ENCODE data around the gene RNF225.
"Not testable (repeated sequence)": the region's sequence is repeated elsewhere in the genome, so short reads cannot be mapped to it uniquely, and the experiment has no call there.

RNF225 gene

GRCh38 chr19:58362272-58362994 is 33.0 kb upstream of the RNF225 start, which contains the start of gene ZNF497:
ZNF497 (minus strand) TSS chr19:58362751; CDS start chr19:58357635, 5,116 bp downstream.
- peak; percentile 90 to 95 (median 94) for DNase-seq

DNA sequence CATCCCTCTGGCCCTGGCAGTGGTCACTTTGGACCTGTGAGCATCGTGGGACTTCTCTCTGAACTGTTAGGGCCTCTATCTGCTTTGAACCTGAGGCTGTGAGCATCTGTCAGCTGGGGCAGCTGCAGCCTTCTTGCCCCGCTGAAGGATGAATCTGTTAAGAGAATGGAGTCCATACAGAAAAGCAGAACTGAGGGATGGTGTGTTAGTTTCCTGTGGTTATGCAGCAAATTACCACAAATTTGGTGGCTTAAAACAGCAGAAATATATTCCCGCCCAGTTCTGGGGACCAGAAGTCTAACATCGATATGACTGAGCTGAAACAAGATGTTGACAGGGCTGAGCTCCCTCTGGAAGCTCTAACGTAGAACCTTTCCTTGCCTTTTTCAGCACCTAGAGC is 31.3 kb upstream of the RNF225 start:
- DNase-seq: no peak

DNA sequence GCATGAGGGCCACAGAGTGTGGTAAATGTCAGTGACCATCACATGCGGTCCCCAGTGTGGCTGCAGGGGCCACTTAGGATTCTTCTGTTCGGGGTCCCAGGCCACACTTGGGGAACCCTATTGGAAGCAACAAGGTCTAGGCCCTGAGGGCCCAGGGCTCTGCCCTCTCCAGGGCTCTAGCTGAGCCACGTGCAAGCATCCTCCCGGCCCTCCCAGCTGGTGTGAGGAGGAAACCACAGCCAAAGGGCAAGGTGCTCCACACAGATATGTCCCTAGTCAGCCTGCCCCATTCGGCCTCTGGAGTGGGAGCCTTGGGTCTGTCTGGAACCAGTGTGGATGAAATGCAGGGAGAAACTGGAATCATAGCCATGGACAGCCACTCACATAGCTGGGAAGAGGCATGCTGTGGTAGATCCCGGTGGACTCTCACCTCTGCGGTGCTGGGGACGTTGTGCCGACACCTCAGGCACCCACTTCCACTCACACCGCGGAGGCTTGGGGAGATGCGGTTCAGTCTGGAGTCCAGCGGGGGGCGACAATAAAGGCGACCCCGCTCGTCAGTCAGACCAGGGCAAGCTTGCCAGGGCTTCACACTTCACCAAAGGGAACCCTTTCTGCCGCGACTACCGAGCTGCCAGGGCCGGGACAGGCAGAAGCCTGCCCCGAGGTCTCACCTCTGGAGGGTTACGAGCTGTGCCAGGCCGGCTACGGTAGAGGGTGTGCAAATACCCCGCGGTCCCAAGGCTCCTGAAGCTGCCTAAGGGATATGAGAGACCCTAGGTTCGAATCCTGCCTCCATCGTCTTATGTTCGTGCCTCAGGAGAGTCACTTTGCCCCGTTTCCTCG is 28.6 kb upstream of the RNF225 start:
- DNase-seq: no peak

- DNase-seq: no peak
Measured at GRCh38 chr19:58367698-58368454, 27.6 kb upstream of the RNF225 start.

- no peak for DNase-seq
Measured at GRCh38 chr19:58368561-58369360, 26.7 kb upstream of the RNF225 start.

GRCh38 chr19:58372311-58373133 is 22.9 kb upstream of the RNF225 start:
- DNase-seq: no peak

DNA sequence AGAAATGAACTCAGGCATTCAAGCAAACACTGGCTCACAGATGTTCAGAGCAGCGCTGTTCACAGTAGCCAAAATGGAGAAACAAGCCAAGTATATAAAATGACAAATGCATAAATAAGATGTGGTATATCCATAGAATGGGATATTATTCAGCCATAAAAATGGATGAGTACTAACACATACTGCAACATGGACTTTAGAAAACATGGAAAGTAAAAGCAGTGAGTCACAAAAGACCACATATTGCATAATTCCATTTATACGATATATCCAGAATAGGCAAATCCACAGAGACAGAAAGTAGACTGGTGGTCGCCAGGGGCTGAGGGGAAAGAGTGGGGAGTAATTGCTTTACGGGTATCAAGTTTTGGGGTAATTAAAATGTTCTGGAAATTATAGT is 21.3 kb upstream of the RNF225 start:
- no peak for DNase-seq

- not testable (repeated sequence) for DNase-seq
Measured at GRCh38 chr19:58376724-58377123, 18.7 kb upstream of the RNF225 start.

- DNase-seq: no peak
Measured at GRCh38 chr19:58379246-58379645, 16.2 kb upstream of the RNF225 start.

DNA sequence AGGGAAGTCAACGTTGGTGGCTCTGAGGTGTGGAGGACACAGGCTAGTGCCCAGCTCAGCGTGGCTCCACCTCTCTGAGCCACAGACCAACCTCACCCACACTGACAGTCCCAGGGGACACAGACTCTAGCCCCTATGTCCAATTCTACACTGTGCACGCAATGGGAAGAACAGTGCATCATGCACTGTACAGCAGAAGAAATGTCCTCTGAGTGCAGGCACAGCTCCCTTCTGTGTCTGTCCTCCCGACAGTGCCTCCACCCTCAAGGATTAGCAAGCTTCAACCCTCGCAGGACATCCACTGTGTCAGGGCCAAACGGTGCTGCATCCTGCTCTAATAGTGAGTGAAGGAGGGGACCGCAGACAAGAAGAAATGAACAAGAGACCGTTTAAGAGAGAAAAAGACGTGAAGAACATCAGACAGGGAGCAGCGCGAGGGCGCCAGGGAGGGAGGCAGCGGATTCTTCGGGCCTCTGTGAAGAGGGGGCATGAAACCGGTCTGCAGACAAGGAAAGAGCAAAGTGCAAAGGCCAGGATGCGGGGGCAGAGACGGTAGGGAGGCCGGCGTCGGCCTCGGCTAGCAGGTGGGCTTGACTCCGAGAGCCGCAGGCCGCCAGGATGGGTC is 15.3 kb upstream of the RNF225 start:
- peak in 1 of 6 experiments; percentile 40 for DNase-seq

- peak; percentile 92 to 99 (median 98) for DNase-seq
Measured at GRCh38 chr19:58380662-58381459, 14.6 kb upstream of the RNF225 start, which contains the start of gene ZNF837. ZNF837 (minus strand) TSS chr19:58381030; CDS start chr19:58369332, 11,698 bp downstream.

DNA sequence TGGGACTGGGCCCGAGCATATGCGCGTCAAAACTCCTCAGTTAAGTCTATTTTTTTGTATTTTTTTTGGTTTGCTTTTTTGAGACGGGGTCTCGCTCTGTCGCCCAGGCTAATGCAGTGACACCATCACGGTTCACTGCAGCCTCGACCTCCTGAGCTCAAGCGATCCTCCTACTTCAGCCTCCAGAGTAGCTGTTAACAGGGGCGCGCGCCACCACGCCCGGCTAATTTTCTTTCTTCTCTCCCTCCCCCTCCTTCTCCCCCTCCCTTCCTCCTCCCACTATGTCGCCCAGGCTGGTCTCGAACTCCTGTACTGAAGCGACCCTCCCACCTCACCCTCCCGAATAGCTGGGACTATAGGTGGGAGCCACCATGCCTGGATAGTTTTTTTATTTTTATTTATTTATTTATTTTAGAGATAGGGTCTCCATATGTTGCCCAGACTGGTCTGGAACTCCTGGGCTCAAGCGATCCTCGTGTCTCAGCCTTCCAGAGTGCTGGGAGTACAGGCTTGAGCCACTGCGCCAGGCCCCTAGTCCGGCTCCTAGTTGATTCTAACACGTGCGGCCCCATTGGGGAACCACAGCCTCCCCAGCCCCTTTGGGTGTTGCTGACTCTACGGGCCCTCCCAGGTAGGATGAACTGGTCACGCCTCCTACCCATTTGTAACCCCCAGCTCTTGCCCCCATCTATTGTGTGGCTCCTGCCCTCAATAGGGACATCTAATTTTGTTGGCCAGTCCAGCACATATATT is 13.8 kb upstream of the RNF225 start:
- no peak for DNase-seq

GRCh38 chr19:58382997-58383603 is 12.4 kb upstream of the RNF225 start:
- DNase-seq: no peak

DNA sequence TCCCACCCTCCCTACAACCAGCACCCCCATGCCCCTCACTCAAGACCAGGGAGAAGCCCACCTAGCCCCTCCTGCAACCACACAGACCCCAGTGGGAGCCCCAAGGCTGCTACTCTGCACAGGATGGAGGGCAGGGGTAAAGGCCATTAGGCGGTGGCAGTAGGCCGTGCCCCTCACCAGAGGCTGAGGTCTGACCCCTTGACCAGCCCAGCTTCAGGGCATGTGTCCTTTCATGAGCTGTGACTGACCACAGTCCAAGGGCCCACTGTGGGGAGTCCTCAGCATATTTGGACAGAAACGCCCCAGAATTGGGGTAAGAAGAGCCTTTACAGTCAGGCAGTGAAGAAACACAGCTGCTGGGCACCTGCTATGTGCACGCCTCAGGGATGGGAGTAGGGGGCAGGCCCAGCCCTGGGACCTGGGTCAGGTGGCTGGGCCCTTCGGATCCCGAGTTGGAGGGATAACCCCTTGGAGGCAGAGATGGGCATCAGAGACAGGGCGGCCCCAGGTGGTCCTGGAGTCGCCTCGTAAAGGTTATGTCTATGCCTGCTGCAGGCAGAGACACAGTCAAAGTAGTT is 10.1 kb upstream of the RNF225 start:
- DNase-seq: no peak

- peak in 2 of 6 experiments; percentile 14 to 42 for DNase-seq
Measured at GRCh38 chr19:58385891-58386575, 9.4 kb upstream of the RNF225 start.

DNA sequence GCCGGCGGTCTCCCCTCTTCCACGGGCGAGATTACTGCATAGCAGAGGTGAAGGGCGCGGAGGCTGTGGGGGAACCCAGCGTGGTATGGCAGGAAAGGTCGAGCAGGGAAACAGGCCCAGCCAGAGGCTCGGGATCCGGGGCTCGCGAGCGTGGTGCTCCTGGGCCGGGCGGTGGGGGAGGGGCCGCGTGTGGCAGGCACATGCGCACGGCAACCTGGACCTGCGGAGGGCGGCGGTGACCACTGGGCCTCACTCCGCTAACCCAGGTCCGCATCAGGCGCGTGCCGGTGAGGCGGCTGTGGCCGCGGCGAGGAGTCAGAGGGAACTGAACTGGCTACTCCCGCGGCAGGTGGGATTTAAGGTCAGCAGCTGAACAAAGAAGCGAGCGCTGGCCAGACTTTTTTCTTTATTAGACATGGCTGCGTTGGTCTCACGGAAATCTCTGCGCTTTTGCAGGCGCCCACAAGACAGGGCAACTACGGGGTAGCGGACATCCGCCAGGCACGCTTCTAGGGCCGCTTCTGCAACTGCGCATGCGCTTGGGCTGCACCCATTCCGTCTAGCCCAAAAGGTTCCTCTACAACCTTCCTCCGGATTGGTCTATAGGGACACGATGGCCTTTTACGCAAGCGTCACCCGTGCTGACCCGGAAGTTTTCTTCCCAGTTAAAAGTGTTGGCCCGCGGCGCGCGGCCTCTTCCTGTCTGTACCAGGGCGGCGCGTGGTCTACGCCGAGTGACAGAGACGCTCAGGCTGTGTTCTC is 8.7 kb upstream of the RNF225 start, which contains the start of gene RPS5:
RPS5 (plus strand) TSS at position 694 of the 762 bp plus-strand sequence. CDS start 869 bp downstream, outside the sequence.
- DNase-seq: peak; percentile 87 to 97 (median 96)

Measured in stimulated activated naive CD4-positive, alpha-beta T cell (primary cell).